Measurements from ENCODE around the gene HOXA4. TPM values are rescaled to one million over a fixed set of nuclear protein-coding genes. Genes with fewer than 3 reads are reported as not detected.

HOXA4 gene
- total RNA-seq, 2 experiments from 2014 or later, result 0.19 TPM; not detected in 1

DNA sequence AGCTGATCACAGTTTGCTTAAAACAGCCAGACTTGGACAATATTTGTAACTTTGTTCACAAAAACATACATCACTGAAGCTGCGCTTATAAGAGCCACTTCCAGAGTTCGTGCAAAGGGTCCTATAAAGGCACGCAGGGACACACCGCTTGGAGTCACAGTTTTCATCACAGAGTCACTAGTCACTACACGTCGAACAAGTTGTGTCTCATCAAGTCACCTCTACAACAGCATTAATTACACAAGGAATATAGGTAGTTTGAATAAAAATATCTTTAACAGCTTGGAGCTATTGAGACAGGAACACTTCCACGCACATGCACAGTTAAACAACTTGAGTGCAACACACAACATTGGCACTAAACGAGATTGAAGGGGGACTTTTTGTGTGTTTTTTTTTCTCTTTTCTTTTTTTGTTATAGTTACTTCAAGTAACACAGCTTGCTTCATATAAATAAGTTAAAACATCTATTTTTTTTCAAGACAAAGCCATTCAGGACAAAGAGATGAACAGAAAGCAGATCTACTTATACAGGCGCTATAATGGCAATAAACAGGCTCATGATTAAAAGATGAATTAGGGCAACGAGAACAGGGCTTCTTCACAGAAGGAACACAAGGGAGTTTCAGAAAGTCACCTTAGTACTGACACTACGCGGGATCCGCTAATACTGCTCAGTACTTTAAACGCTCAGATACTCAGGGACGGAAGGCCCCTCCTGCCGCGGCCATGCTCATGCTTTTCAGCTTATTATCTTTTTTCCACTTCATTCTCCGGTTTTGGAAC lies 10.8 kb upstream of the HOXA4 start:
- ChIA-PET POLR2A (interaction anchor here (0.9 kb wide), 1 partner anchor 56 kb away, joined by 7 read pairs; no protein-coding TSS in a partner anchor), CTCF (interaction anchor here (0.7 to 1.8 kb wide), 4 partner anchors 8 to 374 kb away, joined by 3 to 8 read pairs (median 4); no protein-coding TSS in a partner anchor)

DNA sequence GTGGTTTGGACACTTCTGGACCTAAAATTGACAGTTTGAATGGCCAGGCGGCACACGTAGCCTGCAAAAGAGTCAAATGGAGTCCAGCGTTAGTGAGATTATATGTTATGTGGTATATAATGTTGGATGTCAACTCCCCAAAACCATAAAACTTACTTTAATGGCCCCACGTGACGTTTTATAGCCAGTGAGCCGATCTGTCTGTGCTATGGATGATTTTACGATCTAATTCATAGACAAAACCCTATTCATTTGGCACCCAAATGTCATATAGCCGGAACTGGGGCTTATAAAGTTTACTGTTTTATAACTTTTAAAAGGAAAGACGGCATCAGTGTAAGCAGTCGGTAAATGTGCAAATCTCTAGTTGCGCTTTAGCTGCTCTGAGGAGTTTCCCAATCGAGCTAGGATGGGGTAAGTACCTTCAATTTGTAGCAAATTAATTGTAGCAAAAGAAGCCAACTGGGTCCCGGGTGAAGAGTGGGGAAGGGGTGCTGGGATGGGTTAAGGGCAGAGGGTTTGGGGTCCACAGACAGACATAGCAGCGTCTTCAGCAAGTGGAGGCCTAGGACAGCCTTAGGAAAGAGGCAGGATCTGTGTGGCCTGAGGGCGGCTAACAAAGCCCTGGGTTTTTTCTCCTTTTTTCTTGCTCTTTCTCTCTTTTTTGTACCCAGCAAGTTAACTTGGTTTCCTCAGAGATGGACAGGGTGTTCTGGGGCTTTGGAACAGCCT lies 9.7 kb upstream of the HOXA4 start:
- ChIA-PET CTCF (interaction anchor here (0.8 to 1.8 kb wide), 3 partner anchors 9 to 48 kb away, joined by 3 to 8 read pairs (median 3); no protein-coding TSS in a partner anchor), POLR2A (interaction anchor here (0.9 kb wide), 1 partner anchor 55 kb away, joined by 7 read pairs; no protein-coding TSS in a partner anchor)

DNA sequence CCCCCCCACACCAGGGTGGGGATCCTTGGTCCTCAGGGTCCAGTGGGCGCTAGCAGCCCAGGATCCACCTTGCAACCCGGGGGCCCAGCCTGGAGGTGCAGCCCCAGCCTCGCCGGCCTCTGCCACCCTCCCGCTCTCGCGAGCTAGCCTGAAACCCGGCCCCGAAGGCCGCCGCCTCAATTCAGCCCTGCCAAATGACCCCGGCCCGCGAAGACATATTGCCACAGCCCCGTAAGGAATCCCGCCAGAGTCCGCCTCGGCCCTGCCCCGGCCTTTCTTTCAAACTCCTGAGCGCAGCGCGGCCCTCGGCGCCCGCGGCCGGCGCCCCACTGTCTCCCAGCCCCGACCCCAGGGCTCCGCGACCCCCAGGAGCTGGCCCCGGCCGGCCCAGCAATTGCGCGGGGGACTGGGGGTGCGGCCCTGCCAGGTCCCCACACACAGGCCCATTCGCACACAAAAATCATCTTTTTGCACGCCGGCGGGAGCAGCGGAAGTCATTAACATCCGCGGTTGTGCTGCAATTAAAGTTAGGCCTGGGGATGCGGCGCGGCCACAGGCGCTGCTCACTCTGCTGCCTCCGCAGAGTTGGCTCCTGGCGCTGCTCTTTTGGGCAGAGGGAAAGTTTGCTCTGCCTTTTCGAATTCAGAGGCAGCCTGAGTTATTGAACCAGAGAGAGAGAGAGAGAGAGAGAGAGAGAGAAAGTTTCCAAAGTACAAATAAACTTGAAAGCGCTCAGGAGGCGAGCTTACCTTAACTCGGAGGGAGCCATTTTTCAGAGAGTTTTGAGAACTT lies 9.0 kb upstream of the HOXA4 start:
- ChIA-PET CTCF (no interaction called here), POLR2A (no interaction called here)

DNA sequence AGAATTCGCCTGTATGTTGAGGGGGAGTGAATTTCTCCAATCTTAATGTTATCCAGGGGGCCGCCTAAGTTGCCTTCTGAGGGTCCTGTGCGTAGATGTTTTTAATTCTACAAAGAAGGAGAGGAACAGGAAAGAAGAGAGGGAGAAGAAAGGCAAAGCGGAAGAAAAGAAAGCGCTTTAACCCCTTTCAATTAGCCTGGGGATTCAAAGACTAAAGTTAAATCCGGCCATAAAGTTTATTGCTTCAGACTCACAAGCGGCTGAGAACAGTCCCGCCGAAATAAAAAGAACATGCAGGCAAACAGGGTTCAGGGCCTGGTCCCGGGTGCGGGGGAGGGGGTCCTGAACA lies 8.4 kb upstream of the HOXA4 start:
- ChIA-PET POLR2A (no interaction called here), CTCF (no interaction called here)

GRCh38 chr7:27138472-27138871 lies 7.9 kb upstream of the HOXA4 start:
- ChIA-PET POLR2A (no interaction called here), CTCF (no interaction called here)

DNA sequence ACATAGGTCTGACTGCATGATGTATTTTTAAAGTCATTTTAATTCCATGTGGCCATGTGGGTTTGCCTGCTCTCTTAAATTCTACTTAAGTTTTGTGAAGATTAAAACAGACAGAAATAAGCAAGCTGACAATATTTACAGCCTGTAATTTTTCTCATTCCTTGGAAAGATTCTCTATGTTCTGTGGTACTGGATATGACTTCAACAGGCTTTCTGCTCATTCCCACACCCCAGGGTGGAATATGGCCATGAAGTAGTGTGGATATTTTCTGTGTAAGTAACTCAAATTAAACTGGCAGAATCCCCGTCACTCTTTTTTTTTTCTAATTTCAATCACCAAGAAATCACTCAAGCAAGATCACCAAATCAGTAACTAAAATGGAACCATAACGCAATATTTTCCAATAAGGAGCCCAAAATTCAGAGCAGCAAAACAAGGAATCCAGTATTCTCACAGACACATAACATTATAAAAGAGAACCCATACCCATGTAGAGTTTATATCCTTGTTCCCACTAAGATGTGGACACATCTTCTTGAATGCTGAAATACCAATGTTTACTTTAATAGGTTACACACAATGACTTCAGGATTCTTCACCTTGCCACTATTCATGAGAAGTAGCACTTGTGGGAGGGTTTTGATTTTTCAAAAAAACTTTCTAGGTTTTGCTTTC lies 7.2 kb upstream of the HOXA4 start:
- POLR2A ChIA-PET, result no interaction called here
- CTCF ChIA-PET, result no interaction called here

- CTCF ChIA-PET, result interaction anchor here (1.1 kb wide), 1 partner anchor 27 kb away, joined by 3 read pairs; no protein-coding TSS in a partner anchor
- POLR2A ChIA-PET, result no interaction called here
Observed at GRCh38 chr7:27134392-27134791, 3.8 kb upstream of the HOXA4 start.

- CTCF ChIA-PET, result no interaction called here
Observed at GRCh38 chr7:27133409-27134231, 3.1 kb upstream of the HOXA4 start.

DNA sequence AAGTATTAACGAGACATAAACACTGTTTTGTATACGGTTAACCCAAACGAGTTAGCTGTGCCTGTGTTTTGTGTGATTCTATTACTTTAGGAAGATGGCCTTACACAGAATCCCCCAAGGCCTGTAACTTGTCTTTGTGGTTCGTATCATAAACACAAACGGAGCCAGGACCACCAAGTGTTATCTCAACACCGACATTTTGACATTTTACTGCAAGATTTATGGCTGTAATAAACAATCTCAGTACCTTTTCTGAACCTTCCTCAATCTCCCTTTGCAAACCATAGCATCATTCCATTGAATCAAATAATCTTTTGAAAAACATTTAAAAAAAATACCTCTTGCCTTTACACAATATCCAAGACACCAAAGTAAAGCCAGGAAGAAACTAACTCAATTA lies 2.4 kb upstream of the HOXA4 start:
- POLR2A ChIA-PET, result no interaction called here
- CTCF ChIA-PET, result no interaction called here

More at GRCh38 chr7:27133409-27134231, 3.1 kb upstream of the HOXA4 start:
- POLR2A ChIA-PET, result no interaction called here

- POLR2A ChIA-PET, result no interaction called here
- CTCF ChIA-PET, result interaction anchor here (1.7 kb wide), 1 partner anchor 29 kb away, joined by 4 read pairs; no protein-coding TSS in a partner anchor
Observed at GRCh38 chr7:27132214-27132613, 1.7 kb upstream of the HOXA4 start.

- POLR2A ChIA-PET, result interaction anchor here (1.0 kb wide), 1 partner anchor 11 kb away, joined by 6 read pairs; no protein-coding TSS in a partner anchor
Observed at GRCh38 chr7:27131390-27131819, 848 bp upstream of the HOXA4 start.

DNA sequence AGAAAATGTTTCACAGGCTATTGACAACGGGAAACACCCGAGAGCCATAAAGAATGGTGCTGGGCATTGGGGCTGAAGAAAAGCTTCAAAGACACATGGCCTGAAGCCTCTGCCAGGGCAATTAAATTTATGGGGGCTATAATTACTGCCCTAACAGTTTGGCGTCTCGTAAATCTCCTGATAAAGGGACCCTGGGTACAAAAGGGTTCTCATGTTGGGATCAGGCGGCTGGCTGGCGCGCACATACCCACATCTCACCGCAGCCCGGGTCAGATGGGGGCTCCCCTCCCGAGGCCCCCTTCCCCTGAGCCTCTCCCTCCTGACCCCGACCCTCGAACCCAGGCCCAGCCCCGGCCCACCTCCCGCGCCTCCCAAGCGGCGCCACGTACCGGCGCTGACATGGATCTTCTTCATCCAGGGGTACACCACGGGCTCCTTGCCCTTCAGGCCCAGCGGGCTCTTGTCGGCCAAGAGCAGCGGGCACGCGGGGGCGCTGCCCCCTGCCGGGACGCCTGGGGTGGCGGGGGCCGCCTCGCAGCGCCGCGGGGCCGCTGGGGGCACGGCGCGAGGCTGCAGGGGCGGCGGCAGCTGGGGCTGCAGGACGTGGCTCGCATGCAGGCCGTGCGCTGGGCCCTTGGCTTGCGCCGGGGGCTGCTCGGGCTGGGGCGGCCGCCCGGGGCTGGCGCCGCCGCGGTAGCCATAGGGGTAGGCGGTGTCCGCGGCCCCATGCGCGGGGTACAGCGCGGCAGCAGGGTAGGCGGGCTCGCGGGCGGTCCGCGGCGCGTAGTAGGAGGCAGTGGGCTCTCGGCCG lies 623 bp downstream of the HOXA4 start:
- POLR2A ChIA-PET, result no interaction called here
- CTCF ChIA-PET, result no interaction called here

More at GRCh38 chr7:27131390-27131819, 848 bp upstream of the HOXA4 start:
- CTCF ChIA-PET, result interaction anchor here (1.5 to 1.7 kb wide), 2 partner anchors 20 to 29 kb away, joined by 4 read pairs; no protein-coding TSS in a partner anchor

DNA sequence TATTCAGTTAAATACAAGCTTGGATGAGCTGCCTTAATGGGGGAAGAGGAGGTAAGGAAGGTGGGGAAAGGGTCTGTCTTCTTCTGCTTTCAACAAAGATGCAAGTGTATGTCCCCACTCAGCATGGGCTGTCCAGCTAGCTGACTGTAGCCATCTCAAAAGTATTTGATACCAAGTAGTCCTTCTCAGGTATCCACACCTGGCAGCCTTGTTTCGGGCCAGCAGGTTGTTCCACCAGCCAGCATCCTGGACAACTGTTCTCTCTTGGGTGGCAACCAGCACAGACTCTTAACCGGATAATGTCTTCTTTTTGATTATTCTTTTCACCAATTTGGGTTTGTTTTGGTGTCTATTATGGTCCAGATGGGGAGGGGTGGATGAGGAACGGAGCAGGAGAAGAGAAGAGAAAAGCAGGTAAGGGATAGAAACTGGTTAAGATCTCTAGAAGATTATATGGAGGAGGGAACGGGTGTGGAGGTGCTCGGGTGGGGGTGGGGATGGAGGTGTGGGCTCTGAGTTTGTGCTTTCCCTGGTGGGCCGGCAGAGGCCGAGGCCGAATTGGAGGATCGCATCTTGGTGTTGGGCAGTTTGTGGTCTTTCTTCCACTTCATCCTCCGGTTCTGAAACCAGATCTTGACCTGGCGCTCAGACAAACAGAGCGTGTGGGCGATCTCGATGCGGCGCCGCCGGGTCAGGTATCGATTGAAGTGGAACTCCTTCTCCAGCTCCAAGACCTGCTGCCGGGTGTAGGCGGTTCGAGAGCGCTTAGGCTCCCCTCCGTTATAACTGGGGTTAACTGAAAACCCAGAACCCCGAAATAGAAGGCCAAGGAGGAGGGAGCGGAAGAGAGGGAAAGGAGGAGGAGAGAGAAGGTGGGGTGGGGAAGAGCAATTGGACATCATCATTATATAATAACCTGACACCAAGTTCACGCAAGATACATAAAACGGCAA lies 1.5 kb downstream of the HOXA4 start:
- ChIA-PET CTCF (no interaction called here), POLR2A (no interaction called here)

DNA sequence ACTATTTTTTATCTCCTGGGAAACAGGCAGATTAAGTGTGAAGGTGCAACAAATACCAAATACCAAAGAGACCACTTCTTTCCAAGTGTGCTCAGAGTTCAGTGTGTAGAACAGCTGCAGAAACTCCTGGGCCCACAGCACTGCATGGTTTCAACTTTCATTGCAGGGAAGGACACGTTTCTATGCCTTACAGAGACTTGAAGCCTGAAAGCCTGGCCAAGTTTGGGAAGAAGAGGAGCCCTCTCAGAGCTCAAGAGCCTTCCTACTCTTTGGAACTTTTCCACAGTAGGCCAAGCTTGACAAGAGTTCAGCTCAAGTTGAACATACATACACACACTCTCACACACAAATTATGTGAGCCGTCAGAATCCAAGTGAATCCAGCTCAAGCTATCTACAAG lies 2.5 kb downstream of the HOXA4 start:
- CTCF ChIA-PET, result no interaction called here
- POLR2A ChIA-PET, result no interaction called here

DNA sequence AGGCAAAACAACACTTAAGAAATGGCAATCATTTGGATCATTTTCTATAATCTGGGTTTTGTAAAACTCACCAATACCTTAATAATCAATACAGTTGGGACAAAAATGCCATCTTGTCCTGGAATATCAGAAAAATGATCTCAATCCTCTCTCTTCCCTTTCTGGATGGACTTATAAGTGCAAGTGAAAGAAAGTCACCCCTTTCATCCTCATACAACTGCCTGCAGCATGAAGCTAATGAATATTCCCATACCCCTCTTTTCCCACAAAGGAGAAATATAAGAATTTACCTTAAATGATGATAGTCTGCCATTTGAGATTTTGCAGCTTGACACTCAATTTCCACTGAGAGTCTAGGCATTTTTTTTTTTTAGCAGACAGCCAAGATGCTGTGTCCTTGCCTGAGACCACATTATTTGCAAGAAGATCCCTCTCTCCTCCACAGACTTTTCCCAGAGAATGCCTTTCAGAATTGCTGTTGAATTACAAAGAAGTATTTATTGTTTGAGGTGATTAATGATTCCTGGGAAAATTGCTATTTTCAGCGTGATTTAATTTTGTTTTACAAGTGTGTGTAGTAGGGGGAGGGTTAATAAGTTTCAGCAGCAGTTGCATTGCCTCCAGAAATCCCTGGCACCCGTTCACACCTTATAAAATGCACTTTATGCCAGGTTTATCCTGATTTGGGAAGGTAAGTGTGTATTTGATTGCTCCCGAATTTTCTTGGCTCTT lies 3.8 kb downstream of the HOXA4 start:
- POLR2A ChIA-PET, result no interaction called here
- CTCF ChIA-PET, result no interaction called here

DNA sequence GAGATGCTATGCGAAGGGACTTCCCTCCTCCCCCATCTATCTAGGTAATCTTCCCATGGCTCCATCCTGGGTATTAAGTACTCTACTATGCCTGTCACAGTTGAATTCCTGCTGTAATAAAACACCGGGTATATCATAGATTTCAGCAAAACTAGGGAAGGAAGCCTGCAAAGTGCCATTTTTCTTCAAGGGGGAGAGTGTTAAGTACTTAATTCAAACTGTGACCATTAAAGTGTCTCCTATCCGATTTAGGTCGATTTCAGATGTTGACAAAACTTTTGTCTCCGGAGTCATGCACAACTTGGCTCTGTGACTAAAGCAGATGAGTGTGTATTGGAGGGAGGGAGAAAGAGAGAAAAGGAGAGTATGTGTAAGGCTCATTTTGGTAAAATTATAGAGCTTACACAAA lies 4.6 kb downstream of the HOXA4 start:
- POLR2A ChIA-PET, result no interaction called here
- CTCF ChIA-PET, result no interaction called here
